IPS DF 4.7 (cell line): Measurements from ENCODE around the gene FBXL16.

Experiments
- DNase-seq: peaks from one replicate; pipeline ENCODE4 v3.0.0-alpha.2; 2013; ENCODE audit warnings: low spot score; ENCODE audit errors: extremely low read depth

Gene FBXL16

DNA sequence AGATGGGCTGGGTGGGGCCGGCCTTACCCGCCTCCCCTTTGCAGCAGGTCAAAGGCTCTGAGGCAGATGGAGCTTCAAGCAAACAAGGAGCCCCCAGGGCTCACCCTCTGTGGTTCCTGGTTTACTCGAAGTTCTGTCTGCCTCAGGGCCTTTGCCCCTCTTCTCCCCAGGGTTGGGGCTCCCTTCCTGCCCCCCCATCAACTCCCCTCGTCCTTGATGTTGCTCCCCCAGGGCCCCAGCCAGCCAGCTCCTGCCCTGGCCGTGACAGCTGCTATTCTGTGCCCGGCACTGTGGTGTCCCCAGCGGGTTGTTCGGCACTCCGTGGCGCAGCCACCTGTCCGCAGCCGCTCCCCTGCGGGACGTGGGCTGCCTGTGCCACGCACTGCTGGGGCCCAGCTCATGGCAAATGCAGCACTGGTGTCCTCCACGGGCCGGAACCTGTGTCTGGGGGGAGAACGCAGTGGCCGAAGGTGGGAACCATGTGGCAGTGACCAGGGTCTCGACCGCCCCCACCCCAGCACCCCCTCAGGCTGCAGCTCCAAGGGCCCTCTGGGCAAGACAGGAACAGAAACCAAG is 5.0 kb upstream of the FBXL16 start:
- no peak for DNase-seq

GRCh38 chr16:709566-710499 is 4.2 kb upstream of the FBXL16 start:
- no peak for DNase-seq

- DNase-seq, result no peak
Observed at GRCh38 chr16:708959-709358, 3.4 kb upstream of the FBXL16 start.

DNA sequence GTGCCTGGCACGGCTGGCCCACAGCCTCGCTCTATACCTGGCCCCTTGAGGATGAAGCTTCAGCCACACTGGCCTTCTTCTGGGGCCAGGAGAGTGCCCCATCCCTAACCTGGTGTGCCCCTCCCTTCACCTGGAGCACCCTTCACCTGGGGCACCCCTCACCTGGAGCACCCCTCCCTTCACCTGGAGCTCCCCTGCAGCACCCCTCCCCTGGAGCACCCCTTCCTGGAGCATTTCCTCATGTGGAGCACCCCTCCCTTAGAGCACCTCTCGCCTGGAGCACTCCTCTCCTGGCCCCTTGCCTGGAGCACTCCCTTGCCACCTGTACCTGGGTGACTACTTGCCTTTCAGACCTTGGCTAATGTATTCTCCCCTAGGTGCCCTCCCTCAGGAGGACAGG is 2.4 kb upstream of the FBXL16 start:
- DNase-seq, result no peak

DNA sequence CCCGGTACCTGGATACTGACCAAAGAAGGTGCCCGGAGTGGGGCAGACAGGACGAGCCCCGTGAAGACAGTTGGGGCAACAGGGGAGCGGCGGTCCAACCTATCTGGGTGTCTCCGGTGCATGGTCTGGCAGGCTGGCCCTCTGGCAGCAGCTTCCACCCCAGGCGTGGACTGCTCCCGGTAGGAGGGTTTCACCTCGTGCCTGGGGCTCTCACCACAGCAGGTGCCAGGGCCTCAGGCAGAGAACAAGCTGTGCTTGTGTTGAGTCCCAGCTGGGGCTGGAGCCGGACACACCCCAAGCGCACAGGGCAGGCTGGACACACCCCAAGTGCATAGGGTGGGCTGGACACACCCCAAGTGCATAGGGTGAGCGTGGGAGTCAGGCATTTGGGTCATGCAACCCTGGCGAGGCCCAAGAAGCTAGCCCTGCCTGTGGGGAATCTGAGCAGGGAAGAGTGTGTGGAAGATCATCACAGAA is 1.5 kb upstream of the FBXL16 start:
- DNase-seq, result no peak

DNA sequence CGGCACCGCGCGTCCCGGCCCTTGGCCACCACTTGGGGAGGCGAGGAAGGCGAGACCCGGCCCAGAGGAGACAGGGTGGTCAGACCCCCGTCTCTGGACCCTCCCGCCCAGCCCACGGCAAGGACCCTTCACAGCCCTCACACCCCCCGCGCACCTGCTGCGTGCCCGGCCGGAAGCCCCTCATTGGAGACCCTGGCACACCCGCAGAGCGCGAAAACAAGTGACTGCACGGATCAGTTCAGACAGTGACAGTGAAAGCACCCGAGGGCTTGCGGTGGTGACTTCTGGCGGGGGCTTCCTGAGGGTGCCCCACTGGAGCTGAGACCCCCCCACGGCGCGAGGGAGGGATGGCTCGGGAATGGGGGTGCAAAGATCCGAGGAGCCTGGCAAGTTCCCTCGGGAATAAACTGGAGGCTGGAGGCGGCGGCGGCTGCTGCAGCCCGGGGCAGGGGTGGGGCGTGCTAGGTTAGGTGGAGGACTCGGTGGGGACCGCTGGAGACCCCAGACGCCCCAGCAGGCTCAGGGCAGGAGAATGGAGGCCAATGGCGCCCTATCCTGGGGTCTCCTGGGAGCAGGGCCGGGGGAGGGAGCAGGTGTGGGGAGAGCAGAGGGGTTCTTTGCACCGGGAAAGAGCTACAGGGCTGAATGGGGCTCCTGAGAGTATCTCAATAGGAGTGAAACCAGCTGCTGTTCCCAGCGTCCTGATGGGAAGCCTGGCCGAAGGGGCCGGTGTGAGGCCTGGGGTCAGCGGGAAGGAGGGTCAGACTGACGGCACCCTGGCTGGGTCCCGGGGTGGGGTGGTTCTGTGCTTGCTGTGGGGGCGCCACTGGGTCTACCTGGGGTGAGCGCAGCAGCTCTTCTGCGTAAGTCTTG is 824 bp upstream of the FBXL16 start:
- no peak for DNase-seq

GRCh38 chr16:704552-705380 is 835 bp downstream of the FBXL16 start:
- no peak for DNase-seq

DNA sequence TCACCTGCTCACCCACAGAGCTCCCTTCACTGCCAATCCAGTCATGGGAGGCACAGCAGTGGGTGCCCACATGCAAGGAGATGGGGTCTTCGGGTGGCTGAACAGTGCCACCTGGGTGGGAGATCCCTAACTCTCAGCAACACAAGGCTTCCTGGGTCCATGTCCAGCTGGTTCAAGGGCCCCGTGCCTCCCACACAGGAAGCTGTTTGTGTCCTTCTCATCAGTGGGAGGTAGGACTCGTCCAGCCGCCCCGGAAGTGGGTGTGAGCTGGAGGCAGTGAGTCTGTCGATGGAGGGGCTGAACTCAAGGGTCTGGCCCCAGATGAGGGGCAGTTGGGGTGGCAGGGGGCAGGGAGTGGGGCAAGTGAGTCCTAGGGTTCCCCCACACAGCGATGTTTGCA is 1.6 kb downstream of the FBXL16 start:
- no peak for DNase-seq

- no peak for DNase-seq
Observed at GRCh38 chr16:703406-703805, 2.2 kb downstream of the FBXL16 start.

- DNase-seq, result no peak
Observed at GRCh38 chr16:702341-702740, 3.3 kb downstream of the FBXL16 start.

GRCh38 chr16:700684-701584 is 4.7 kb downstream of the FBXL16 start:
- DNase-seq, result no peak

DNA sequence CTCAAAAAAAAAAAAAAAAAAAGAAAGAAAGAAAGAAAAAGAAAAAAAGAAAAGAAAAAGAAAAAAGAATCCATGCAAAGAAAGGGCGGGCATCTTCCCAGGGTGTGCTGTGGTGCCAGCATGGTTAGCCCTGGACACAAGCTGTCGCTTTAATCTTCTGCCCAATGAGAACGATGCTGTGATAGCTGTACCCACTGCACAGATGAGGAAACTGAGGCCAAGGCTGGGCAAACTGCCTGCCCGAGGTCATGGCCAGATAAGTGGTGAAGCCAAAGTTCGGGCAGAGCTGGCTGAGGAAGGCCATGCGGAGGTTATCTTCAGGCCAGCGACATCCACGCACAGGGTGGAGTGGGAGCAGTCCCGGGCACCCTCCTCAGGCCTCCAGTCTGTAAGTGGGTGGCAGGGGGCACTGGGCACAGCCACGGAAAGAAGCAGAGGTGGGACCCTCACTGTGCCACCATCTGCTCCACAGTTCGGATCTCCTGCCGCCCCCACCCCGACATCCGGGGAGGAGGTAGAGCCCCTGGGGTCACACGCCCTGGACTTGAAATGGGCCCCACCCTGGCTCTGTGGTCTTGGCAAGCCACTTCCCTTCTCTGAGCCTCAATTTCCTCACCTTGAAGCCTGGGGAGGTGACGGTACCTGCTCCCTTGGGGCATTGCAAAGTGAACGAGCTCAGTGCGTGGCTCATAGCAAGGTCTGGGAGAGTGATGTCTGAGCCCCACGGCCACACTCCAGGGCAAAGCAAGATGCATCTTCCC is 6.5 kb downstream of the FBXL16 start:
- no peak for DNase-seq

DNA sequence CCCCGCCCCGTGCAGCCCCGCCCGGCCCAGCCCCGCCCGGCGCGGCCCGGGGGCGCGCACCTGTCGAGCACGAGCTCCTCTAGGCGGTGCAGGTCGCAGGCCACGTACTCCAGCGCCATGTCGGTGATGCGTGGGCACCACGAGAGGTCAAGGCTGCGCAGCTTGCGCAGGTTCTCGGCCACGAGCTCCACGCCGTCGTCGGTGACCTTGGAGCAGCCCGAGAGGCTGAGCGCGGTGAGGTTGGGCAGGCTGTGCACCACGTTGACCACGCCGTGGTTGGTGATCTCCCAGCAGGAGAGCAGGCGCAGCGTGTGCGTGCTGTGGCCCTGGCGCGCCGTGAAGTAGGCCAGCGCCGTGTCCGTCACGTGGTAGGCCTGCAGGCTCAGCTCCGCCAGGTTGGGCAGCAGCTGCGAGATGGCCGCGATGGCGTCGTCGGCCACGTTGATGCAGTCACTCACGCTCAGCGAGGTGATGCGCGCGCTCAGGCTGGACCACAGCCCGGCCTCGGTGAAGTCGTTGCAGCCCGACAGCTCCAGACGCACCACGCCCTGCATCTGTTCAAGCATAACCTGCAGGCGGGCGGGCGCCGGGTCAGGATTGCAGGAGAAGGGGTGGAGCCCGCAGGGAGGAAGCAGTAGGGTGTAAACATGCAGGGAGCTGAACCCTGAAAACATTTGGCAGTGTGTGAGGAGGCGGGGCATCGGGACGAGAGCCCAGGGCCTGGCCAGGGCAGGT is 10.1 kb downstream of the FBXL16 start:
- no peak for DNase-seq

- no peak for DNase-seq
Observed at GRCh38 chr16:694863-695354, 10.7 kb downstream of the FBXL16 start.

- no peak for DNase-seq
Observed at GRCh38 chr16:694187-694862, 11.3 kb downstream of the FBXL16 start.

GRCh38 chr16:693766-694165 is 11.8 kb downstream of the FBXL16 start:
- no peak for DNase-seq

- DNase-seq, result no peak
Observed at GRCh38 chr16:693364-693763, 12.2 kb downstream of the FBXL16 start.
